ENCODE data around the gene NCOA7.
"Not testable (repeated sequence)": the region's sequence is repeated elsewhere in the genome, so short reads cannot be mapped to it uniquely, and the experiment has no call there.

Gene NCOA7

DNA sequence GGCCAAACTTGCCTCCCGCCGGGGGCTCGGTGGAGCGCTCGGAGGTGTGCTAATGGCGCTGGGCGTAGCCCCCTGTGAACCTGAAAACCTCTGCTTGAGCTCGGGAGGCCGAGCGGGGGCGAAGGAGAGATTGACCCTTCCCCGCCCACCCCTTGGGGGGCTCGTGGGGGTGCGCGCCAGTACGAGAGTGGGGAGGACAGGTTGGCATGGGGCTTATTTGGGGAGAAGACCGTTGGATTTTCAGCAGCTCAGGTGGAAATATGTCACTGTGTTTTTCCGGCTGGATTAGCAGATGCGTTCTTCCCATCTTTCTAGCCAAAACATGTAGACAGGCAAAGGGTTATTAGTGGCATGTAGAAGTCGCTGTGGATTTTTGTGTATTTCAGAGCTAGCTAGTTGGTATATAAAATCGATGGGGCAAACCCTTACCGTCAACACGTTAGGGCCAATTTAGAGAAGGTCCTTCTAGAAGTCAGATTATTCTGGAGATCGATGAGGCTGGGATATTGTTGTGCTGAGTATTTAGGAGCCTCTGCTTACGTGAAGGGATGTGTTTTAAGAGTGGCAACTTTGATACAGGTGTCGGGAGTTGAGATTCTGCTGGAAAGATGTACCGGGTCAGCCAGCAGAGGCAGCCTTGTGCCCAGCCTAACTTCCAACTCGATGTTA lies 525 bp downstream of the NCOA7 start:
- in situ Hi-C loops (cut with MboI; ENCODE audit: low sequenced_read_pairs): loop anchor here (5.0 kb wide), 1 partner anchor 166 kb away; the partner anchor contains the start of gene HINT3

DNA sequence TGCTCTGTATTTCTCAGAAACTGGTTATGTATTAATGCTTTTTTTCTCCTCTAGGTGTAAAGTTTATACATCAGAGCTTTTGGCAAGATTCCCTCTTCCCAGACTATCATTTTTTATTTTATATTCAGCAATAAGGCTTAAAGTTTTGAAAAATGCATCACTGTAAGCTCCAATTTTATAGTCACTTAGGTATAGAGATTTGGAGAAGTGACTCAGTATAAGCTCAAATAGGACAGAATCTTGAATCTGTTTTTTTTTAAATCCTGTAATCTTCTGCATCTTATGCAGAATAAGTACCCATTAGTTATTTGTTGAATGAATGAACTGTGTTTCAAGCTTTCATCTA lies 1.0 kb downstream of the NCOA7 start:
- in situ Hi-C loops (cut with MboI; ENCODE audit: low sequenced_read_pairs): loop anchor here (5.0 kb wide), 1 partner anchor 166 kb away; the partner anchor contains the start of gene HINT3

GRCh38 chr6:125792172-125792571 lies 1.4 kb downstream of the NCOA7 start:
- in situ Hi-C loops (cut with MboI; ENCODE audit: low sequenced_read_pairs): loop anchor here (5.0 kb wide), 1 partner anchor 165 kb away; the partner anchor contains the start of gene HINT3

DNA sequence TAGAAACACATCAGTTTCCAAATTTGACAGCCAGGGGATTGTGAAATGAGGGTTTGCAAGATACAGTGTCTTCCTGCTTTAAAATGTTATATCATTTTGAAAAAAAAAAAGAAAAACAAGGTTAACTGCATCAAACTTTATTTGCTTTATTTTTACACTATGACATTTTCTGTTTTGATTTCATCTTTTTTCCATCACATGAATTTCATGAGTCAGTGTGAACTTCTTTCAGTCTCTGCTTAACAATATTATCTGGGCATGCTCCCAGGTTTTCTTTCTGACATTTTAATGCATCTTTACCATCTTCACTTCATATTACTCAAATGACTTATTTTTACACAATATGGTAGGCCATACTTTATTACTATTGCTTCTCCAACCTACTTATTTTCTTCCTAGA lies 1.9 kb downstream of the NCOA7 start:
- in situ Hi-C loops (cut with MboI; ENCODE audit: low sequenced_read_pairs): loop anchor here (5.0 kb wide), 1 partner anchor 165 kb away; the partner anchor contains the start of gene HINT3

- in situ Hi-C loops (cut with MboI; ENCODE audit: low sequenced_read_pairs): loop anchor here (5.0 kb wide), 1 partner anchor 164 kb away; the partner anchor contains the start of gene HINT3
These were observed 2.5 kb downstream of the NCOA7 start for GRCh38 chr6:125793280-125793679.

DNA sequence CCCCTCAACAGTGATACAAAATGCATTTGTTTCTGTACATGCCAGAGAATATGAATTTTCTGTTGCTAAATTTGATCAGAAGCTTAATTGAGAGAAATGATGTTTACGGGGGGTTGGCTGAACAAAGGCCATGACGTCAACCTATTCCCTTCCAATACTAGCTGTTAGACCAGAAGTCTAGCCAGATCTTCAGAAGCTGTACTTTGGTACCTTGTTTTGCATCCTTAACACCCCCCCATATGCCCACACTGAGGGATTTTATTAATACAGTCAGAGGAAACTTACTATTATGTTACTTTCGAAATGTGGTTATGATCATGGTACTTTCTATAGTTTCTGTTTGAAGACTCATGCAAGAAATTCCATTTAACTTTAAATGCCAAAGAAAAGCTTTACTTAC lies 3.1 kb downstream of the NCOA7 start:
- in situ Hi-C loops (cut with MboI; ENCODE audit: low sequenced_read_pairs): loop anchor here (5.0 kb wide), 1 partner anchor 163 kb away; the partner anchor contains the start of gene HINT3

- in situ Hi-C loops (cut with MboI; ENCODE audit: low sequenced_read_pairs): loop anchor here (5.0 kb wide), 1 partner anchor 163 kb away; the partner anchor contains the start of gene HINT3
These were observed 3.8 kb downstream of the NCOA7 start for GRCh38 chr6:125794342-125795137.

DNA sequence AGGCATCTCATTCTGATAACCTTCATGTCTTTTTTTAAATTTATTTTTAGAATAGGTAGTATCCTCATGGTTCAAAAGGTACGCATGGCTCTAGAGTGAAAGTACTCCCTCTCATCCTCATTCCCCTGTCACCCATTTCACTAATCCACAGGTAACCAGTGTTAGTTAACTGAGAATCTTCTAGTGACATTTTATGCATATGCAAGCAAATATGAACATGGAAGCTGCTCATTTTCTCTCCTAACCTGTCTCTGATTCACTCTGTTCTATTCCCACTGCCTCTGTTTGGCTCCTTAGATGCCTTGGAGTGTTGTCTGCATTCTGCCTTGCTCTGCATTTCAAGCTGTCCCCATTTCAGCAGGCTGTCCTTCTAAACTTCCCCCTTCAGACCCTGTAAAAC lies 4.5 kb downstream of the NCOA7 start:
- in situ Hi-C loops (cut with MboI; ENCODE audit: low sequenced_read_pairs): no loop called here

DNA sequence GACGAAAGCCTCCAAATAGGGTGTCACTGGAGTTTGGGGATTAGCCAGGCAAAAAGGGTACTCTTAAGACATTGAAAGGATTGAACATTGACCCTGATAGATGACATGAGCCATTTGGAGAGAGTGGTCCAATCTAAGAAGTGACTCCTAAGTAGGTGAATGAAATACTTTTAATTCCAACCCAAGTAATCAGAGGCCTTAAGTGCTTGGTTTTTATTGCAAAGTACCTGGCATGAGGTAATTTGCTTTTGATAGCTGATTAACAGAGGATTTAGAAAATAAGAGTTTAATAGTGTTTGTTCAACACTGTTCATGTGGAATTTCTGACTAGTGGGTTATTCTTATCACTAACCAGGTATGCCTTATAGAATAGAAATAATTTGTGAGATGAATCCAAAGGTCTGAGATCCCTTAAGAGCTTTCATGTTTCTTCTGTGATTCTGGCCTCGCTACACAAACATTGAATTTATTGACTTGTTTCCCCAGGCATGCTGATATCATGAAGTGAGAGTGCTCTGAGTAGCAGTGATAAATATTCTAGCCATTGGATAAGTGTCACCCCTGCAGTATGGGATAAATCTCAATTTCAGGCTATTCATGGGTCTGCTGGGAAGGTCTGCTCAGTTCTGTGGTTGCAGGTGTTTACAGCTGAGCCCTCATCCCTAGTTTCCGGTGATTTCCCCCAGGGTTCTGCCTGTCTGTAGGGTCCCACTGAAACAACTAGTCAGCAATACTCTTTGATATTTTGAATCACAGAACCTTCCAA lies 6.5 kb downstream of the NCOA7 start:
- in situ Hi-C loops (cut with MboI; ENCODE audit: low sequenced_read_pairs): no loop called here

GRCh38 chr6:125797886-125798444 lies 7.2 kb downstream of the NCOA7 start:
- in situ Hi-C loops (cut with MboI; ENCODE audit: low sequenced_read_pairs): no loop called here

DNA sequence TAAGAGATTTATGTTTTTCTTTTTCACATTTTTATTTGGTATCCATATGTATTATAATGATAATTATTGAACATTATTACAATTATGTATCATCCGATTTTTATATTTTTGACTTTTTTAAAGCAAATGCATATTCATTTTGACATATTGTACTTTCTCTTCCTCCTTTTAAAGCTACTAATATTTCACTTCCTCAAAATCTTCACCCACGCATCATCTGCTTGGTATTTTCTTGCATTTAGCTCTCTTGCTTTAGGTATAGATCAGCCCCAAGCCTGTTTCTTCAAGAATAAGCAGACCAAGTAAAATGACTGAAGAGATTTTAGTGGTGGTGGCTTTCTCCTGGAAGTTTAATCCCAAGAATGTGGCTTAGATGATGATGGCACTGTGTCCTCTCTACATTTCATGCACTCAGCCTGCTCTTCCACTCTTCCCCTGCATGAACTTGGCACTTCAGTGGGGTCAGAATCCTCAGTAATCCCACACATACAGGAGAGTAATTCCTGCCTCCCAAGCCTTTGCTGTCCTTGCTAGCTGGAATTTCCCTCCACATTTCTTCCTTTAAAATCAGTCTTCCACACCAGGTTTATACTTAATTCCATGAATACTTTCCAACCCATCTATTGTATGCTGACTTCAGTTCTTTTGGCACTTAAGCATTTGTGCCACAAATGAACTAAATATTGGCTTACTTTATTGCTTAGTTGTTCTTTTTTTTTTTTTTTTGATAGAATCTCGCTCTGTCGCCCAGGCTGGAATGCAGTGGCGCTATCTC lies 8.2 kb downstream of the NCOA7 start:
- in situ Hi-C loops (cut with MboI; ENCODE audit: low sequenced_read_pairs): no loop called here

- in situ Hi-C loops (cut with MboI; ENCODE audit: low sequenced_read_pairs): no loop called here
These were observed 11.6 kb downstream of the NCOA7 start for GRCh38 chr6:125802383-125802782.

DNA sequence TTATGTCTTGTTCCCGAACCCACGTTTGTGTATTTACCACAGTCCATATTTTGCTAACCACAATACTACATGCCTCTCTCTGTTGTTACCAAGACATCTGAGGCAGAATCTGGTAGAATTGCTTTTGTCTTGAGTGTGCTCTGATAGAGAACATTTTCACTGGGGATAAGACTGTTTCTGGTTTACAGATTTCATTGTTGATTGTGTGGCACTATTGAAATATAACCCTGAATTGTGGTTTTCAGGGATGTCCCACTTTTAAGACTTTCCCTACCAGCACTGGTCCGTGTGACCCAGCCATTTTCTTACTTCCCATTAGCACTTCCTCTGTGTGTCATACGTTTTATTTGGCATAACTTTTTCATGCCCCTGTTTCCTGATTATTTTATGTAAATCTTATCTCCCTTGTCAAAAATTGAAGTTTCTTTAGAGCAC lies 12.2 kb downstream of the NCOA7 start:
- in situ Hi-C loops (cut with MboI; ENCODE audit: low sequenced_read_pairs): no loop called here

DNA sequence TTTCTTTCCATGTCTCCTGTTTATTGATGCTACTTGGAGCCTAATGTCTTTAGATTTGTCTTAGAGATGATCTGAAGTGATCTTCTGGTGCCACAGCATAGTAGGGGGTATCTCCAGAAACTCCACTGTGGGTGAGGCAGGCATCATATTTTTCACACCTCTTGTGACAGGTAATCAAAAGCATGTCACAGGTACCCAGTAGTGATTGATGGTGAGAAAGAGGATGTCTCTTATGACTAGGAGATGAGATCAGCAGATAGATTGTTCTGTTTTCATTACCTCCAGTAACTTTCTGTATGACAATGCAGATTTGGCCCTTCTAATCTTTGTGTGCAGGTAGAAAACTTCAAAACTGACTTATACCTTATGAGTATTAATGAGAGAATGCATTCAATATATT lies 13.5 kb downstream of the NCOA7 start:
- in situ Hi-C loops (cut with MboI; ENCODE audit: low sequenced_read_pairs): no loop called here

DNA sequence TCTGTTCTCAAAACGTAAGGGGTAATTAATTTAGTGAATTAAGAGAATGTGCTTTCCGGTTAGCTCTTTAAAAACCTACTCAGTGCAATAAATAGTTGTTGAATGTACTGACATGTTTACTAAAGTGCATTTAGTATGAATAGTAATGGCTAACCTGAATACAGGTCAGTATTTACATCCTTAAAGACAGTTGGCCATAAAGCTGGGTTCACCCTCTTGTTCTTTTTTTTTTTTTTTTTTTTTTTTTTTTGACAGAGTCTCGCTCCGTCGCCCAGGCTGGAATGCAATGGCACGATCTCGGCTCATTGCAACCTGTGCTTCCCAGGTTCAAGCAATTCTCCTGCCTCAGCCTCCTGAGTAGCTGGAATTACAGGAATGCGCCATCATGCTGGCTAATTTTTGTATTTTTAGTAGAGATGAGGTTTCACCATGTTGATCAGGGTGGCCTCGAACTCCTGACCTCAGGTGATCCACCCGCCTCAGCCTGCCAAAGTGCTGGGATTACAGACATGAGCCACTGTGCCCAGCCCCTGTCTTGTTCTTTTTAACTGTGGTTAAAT lies 14.2 kb downstream of the NCOA7 start:
- in situ Hi-C loops (cut with MboI; ENCODE audit: low sequenced_read_pairs): not testable (repeated sequence)

DNA sequence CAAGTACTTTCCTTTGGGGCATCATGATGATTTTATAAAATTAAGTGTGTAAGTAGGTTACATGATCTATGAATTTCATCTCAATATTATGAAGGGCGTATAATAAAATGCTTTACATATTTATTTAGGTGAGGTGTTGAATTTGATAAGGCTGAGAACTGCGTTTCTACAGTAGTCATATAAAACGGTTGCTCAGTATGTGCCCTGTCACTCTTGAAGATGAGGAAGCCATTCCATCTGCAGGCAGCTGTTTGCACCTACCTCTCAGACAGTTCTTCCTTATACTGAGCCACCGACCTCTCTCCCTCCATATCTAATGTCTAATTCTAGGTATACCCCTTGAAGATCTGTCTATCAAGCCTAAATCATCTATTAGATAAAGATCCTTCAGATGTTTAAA lies 16.1 kb downstream of the NCOA7 start:
- in situ Hi-C loops (cut with MboI; ENCODE audit: low sequenced_read_pairs): no loop called here

DNA sequence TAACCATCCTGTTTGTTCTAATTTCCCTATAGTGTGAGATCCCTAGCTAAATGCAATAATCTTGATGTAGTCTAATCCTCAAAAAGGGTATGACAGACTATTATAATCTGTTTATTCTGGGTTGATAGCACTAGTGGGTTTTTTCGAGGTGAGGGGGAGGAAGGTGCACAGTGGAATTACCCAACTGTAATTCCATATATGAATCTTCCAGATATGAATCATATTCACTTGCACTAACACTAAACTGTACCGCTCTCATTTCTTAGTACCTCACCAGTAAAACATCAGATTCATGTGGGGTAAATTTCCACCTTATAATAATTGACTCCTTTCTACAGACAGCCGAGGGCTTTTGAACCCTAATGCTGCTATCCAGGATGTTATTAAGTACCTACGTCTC lies 16.5 kb downstream of the NCOA7 start:
- in situ Hi-C loops (cut with MboI; ENCODE audit: low sequenced_read_pairs): no loop called here

- in situ Hi-C loops (cut with MboI; ENCODE audit: low sequenced_read_pairs): no loop called here
These were observed 17.3 kb downstream of the NCOA7 start for GRCh38 chr6:125808060-125808459.

- in situ Hi-C loops (cut with MboI; ENCODE audit: low sequenced_read_pairs): no loop called here
These were observed 17.8 kb downstream of the NCOA7 start for GRCh38 chr6:125808591-125808990.

All from HL-60/S4 (cell line).